ENCODE results near the gene MAP3K5. TPM values are rescaled to one million over a fixed set of nuclear protein-coding genes. Genes with fewer than 3 reads are reported as not detected.

MAP3K5 gene
- total and polyA plus RNA-seq, 9 of the 15 experiments (the other 6 are each of a cell fraction or from before 2014, with no cell fraction given): 2.2 to 13.0 (median 9.9) TPM

DNA sequence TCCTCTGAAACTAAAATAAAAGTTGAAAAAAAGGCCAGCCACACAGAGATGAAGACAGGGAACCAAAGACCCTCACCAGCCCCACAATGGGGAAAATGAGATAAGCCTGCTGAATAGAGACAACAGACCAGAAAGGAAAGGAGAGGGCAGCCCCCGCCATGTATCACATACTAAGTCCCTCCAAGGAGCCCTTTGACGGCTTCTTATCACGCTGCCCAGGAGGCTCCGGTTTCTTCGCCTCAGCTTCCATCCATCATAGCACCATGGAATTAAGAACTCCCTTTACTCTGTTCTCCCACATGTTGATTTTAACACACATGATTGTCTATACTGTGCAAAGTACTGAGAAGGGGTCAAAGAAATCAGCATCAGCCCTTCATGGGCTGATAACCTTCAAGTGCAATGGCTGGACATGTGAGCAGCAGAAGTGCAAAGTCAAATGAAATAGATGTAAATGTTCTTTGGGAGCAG, 54.9 kb downstream of the MAP3K5 start (continued):
- TF ChIP-seq, protein P1, sequence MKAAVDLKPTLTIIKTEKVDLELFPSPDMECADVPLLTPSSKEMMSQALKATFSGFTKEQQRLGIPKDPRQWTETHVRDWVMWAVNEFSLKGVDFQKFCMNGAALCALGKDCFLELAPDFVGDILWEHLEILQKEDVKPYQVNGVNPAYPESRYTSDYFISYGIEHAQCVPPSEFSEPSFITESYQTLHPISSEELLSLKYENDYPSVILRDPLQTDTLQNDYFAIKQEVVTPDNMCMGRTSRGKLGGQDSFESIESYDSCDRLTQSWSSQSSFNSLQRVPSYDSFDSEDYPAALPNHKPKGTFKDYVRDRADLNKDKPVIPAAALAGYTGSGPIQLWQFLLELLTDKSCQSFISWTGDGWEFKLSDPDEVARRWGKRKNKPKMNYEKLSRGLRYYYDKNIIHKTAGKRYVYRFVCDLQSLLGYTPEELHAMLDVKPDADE (conservative IDR thresholded peaks at IDR 0.05; ENCODE audit: control insufficient read depth, low read depth, low read length): no peak
- TF ChIP-seq PPARD (CRISPR knock-in tag; IDR thresholded peaks at IDR 0.05) (no peak), PRMT5 (CRISPR knock-in tag; IDR thresholded peaks at IDR 0.05) (no peak), NBN (IDR thresholded peaks at IDR 0.05; ENCODE audit: low read depth) (no peak; the same call in 1 of the 2 replicates), MAZ (CRISPR knock-in tag; conservative IDR thresholded peaks at IDR 0.05 in 1 of 2, IDR thresholded peaks at IDR 0.05 in 1 of 2) (peak; percentile 34 to 47; a peak in 2 of 4 replicates), NELFE (IDR thresholded peaks at IDR 0.05; ENCODE audit: insufficient read depth, insufficient read length) (no peak), CHD4 (IDR thresholded peaks at IDR 0.05; ENCODE audit: insufficient read depth, insufficient replicate concordance, low read depth, low read length, poor library complexity, severe bottlenecking) (no peak), PHB (CRISPR knock-in tag; IDR thresholded peaks at IDR 0.05) (no peak), CBFA2T2 (conservative IDR thresholded peaks at IDR 0.05) (peak; percentile 76), MEIS2 (IDR thresholded peaks at IDR 0.05; ENCODE audit: partially characterized antibody) (peak; percentile 89), RNF2 (IDR thresholded peaks at IDR 0.05) (peak; percentile 60; the same call in 1 of the 2 replicates), PHTF2 (CRISPR knock-in tag; IDR thresholded peaks at IDR 0.05) (no peak), ZNF717 (CRISPR knock-in tag; IDR thresholded peaks at IDR 0.05) (no peak), ZFP30 (CRISPR knock-in tag; IDR thresholded peaks at IDR 0.05; ENCODE audit: borderline replicate concordance) (no peak), CAMTA2 (CRISPR knock-in tag; conservative IDR thresholded peaks at IDR 0.05) (no peak), TCF3 (CRISPR knock-in tag; IDR thresholded peaks at IDR 0.05) (peak; percentile 76), ZNF124 (CRISPR knock-in tag; IDR thresholded peaks at IDR 0.05) (no peak)
- TF ChIP-seq, protein P2, sequence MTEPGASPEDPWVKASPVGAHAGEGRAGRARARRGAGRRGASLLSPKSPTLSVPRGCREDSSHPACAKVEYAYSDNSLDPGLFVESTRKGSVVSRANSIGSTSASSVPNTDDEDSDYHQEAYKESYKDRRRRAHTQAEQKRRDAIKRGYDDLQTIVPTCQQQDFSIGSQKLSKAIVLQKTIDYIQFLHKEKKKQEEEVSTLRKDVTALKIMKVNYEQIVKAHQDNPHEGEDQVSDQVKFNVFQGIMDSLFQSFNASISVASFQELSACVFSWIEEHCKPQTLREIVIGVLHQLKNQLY (CRISPR knock-in tag; conservative IDR thresholded peaks at IDR 0.05): no peak
- TF ChIP-seq, protein P3, sequence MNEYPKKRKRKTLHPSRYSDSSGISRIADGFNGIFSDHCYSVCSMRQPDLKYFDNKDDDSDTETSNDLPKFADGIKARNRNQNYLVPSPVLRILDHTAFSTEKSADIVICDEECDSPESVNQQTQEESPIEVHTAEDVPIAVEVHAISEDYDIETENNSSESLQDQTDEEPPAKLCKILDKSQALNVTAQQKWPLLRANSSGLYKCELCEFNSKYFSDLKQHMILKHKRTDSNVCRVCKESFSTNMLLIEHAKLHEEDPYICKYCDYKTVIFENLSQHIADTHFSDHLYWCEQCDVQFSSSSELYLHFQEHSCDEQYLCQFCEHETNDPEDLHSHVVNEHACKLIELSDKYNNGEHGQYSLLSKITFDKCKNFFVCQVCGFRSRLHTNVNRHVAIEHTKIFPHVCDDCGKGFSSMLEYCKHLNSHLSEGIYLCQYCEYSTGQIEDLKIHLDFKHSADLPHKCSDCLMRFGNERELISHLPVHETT (CRISPR knock-in tag; conservative IDR thresholded peaks at IDR 0.05 in 1 of 2, IDR thresholded peaks at IDR 0.05 in 1 of 2): no peak
- TF ChIP-seq, protein P4, sequence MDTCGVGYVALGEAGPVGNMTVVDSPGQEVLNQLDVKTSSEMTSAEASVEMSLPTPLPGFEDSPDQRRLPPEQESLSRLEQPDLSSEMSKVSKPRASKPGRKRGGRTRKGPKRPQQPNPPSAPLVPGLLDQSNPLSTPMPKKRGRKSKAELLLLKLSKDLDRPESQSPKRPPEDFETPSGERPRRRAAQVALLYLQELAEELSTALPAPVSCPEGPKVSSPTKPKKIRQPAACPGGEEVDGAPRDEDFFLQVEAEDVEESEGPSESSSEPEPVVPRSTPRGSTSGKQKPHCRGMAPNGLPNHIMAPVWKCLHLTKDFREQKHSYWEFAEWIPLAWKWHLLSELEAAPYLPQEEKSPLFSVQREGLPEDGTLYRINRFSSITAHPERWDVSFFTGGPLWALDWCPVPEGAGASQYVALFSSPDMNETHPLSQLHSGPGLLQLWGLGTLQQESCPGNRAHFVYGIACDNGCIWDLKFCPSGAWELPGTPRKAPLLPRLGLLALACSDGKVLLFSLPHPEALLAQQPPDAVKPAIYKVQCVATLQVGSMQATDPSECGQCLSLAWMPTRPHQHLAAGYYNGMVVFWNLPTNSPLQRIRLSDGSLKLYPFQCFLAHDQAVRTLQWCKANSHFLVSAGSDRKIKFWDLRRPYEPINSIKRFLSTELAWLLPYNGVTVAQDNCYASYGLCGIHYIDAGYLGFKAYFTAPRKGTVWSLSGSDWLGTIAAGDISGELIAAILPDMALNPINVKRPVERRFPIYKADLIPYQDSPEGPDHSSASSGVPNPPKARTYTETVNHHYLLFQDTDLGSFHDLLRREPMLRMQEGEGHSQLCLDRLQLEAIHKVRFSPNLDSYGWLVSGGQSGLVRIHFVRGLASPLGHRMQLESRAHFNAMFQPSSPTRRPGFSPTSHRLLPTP (IDR thresholded peaks at IDR 0.05; ENCODE audit: borderline replicate concordance, extremely low read depth, insufficient read length): no peak
- TF ChIP-seq, protein P5, sequence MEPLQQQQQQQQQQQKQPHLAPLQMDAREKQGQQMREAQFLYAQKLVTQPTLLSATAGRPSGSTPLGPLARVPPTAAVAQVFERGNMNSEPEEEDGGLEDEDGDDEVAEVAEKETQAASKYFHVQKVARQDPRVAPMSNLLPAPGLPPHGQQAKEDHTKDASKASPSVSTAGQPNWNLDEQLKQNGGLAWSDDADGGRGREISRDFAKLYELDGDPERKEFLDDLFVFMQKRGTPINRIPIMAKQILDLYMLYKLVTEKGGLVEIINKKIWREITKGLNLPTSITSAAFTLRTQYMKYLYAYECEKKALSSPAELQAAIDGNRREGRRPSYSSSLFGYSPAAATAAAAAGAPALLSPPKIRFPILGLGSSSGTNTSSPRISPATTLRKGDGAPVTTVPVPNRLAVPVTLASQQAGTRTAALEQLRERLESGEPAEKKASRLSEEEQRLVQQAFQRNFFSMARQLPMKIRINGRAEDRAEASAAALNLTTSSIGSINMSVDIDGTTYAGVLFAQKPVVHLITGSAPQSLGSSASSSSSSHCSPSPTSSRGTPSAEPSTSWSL (CRISPR knock-in tag; IDR thresholded peaks at IDR 0.05; ENCODE audit: borderline replicate concordance): no peak
